Stimulated activated CD8-positive, alpha-beta memory T cell treated with anti-CD3 and anti-CD28 coated beads, Interleukin-7, amount 100 ng/mL, for 48 hours (primary cell): ENCODE data around the gene TIMP2.
"Not testable (repeated sequence)": the region's sequence is repeated elsewhere in the genome, so short reads cannot be mapped to it uniquely, and the experiment has no call there.

ENCODE experiments used
- DNase-seq, 2 donors: peaks; one replicate each; pipeline ENCODE4 v3.0.0-alpha.2; 2020; ENCODE audit warnings: low read depth in 1 of 2; ENCODE audit errors: extremely low read depth in 1 of 2

TIMP2 gene

DNA sequence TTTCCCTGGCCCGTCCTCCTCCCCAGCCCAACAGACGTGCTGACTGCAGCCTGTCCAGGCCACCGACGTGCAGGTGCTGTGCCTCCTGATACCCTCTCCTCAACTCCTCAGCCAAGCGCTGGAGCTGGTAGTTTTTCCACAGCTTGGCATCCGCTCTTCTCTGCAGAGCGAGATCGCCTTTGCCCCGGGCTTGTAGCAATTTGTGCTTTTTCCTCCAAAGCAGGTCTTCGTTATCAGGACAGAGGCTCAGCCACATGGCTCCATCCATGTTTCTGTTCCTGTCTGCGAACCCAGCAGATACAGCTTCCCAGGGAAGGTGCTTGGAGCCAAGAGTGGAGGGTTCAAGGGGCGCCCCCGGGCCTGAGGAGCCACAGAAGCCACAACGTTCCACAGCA lies 33.1 kb downstream of the TIMP2 start:
- no peak for DNase-seq

DNA sequence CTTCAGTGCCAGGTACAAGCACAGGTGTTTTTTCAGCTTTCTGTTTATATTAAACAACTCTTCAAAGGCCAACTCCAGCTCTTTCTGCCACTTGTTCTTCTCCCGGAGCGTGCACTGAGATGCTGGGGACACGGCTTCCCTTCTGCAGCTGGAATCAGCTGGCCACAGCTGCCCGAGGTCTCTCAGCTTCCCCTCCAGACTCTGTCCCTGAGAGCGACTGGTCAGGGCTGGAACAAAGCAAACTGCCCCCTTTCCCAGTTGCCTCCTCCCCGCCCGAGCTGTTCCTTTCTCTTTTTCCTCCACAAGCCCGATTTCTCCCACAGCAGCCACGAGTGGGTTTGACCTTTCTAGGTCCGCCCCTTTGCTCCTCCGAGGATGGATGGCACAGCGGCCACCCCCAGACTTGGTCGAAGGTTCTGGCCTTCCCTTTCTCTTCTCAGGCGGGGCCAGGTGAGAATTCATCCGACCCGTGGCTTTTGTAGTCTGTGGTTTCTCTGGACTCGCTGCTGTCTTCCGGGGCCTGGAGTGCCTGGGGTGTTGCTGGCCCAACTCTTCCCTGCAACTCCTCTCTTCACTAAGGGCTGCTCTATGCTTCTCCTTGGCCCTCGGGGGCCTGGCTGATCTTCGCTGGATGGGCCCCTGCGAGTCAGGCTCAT lies 33.7 kb downstream of the TIMP2 start:
- no peak for DNase-seq

- DNase-seq, result peak in 1 of 2 donors; percentile 28
These were observed 34.7 kb downstream of the TIMP2 start for GRCh38 chr17:78890498-78890897.

DNA sequence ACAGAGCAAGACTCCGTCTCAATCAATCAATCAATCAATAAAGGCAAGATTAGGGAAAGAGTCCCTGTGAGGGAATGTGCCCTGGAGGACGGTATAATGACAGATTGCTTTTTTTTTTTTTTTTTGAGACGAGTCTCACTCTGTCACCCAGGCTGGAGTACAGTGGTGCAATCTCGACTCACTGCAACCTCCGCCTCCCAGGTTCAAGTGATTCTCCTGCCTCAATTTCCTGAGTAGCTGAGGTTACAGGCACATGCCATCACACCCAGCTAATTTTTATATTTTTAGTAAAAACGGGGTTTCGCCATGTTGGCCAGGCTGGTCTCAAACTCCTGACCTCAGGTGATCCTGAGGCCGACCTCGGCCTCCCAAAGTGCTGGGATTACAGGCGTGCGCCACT lies 35.1 kb downstream of the TIMP2 start:
- DNase-seq, result not testable (repeated sequence)

- no peak for DNase-seq
These were observed 35.7 kb downstream of the TIMP2 start for GRCh38 chr17:78889531-78889930.

DNA sequence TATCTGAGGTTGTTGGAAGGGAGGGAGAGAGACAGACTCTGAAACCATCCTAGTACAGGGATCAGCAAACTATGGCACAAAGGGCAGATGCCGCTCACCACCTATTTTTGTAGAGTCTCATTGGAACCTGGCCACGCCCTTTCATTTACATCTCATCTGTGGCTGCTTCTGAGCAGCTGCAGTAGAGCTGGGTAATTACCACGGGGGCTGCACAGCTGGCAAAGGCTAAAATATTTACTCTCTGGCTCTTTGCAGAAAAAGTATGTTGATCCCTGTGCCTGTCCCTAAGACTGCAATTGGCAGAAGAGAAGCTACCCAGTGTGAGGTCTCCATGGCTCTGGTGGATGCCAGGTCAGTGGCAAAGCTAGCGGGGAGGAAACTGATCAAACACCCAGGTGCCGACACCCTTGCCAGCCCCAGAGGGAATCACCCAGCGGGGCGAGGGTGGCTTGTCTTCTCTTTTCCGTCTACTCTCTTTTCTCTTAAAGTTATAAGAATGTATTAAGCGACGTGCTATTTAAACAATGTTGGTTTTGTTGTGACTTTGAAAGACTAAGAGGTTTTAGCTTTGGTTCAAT lies 36.2 kb downstream of the TIMP2 start:
- DNase-seq, result no peak

- DNase-seq, result no peak
These were observed 38.2 kb downstream of the TIMP2 start for GRCh38 chr17:78886954-78887353.

DNA sequence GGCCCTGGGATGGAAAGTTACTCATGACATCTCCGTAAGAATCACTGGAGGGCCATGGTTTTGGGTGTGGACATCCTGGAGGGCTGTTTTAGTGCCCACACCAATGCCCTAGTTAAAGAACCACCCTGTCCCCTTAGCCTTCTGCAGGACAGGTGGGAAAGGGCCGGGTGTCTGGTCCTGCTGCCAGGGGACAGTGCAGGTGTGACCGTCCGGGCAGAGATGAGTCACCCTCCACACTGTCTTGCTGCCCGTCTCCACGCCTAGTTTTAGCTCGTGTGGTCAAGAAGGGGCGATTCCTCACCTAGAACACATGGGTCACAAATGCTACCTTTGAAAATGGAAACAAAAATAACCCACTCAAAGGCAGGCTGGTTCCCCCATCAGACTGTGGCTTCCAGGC lies 39.2 kb downstream of the TIMP2 start:
- no peak for DNase-seq

- no peak for DNase-seq
These were observed 40.1 kb downstream of the TIMP2 start for GRCh38 chr17:78884876-78885667.

GRCh38 chr17:78884148-78884825 lies 40.9 kb downstream of the TIMP2 start:
- DNase-seq, result no peak

- DNase-seq, result no peak
These were observed 41.6 kb downstream of the TIMP2 start for GRCh38 chr17:78883533-78884131.

GRCh38 chr17:78883089-78883532 lies 42.1 kb downstream of the TIMP2 start:
- no peak for DNase-seq

- DNase-seq, result no peak
These were observed 42.6 kb downstream of the TIMP2 start for GRCh38 chr17:78882540-78883088.

GRCh38 chr17:78879635-78880186 lies 45.5 kb downstream of the TIMP2 start:
- DNase-seq, result peak in 1 of 2 donors; percentile 16

DNA sequence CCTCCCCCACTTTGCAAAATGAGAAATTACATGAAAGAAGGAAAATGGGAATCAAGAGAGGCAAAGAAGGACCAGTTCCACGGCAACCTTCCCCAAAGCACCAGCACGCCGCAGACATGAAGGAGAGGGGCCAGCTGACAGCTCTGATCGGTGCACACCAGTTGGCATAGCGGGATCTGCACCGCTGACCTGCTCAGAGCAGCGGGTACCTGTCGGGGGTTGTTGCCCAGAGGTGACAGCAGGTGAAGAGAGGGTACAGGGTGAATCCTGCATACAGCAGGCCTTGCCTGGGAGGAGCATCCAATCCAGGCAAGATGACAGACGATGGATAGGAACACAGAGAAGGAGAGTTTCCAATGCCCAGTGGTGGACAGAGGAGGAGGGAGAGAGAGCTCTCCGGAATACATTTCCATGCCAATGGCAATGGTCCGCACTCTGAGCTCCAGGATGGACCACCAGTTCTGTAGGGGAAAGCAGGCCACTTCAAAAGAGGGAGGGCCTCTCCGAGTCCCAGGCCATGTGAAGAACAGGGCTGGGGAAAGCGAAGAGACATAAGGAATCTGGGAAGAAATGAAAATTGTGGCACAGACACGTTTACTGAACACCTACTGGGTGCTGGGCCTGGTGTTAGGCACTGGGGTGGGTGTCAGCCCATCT lies 46.2 kb downstream of the TIMP2 start:
- no peak for DNase-seq

GRCh38 chr17:78878261-78878660 lies 46.9 kb downstream of the TIMP2 start:
- DNase-seq, result no peak

DNA sequence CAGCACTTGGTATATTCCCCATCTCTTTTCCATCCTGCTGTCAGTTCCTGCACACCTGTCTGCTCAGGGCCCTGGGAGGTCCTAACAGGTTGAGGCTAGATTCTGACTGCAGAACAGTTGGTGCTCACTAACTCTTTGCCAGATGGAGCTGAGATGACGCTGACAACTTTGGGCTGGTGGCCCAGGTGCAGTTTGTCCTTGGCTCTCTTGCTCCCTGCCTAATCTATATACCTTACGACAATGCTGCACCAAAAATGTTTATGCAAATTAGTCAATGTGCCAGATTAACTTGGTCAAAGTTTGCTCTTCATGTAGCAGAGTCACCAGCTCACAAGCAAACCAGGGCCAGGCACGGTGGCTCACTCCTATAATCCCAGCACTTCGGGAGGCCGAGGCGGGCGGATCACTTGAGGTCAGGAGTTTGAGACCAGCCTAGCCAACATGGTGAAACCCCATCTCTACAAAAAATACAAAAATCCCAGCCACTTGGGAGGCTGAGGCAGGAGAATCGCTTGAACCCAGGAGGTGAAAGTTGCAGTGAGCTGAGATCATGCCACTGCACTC lies 48.2 kb downstream of the TIMP2 start:
- not testable (repeated sequence) for DNase-seq

GRCh38 chr17:78876094-78876597 lies 49.0 kb downstream of the TIMP2 start:
- no peak for DNase-seq

GRCh38 chr17:78875363-78876093 lies 49.7 kb downstream of the TIMP2 start:
- DNase-seq, result no peak
